UCSD-AML1 (cell line): Measurements from ENCODE around the gene TBXAS1.

Source experiments
- DNase-seq: peaks from one replicate; lab custom pipeline; 2025; ENCODE audit not compliant: unreplicated experiment; lab: John Stamatoyannopoulos, UW

TBXAS1 gene

GRCh38 chr7:140039896-140040295 is 210.8 kb downstream of the TBXAS1 start:
- DNase-seq: no peak

GRCh38 chr7:140041659-140042385 is 212.8 kb downstream of the TBXAS1 start:
- no peak for DNase-seq

GRCh38 chr7:140042386-140042670 is 213.3 kb downstream of the TBXAS1 start:
- no peak for DNase-seq

GRCh38 chr7:140044251-140044650 is 215.2 kb downstream of the TBXAS1 start:
- DNase-seq: no peak

- DNase-seq: no peak
Observed at GRCh38 chr7:140045697-140046096, 216.6 kb downstream of the TBXAS1 start.

- no peak for DNase-seq
Observed at GRCh38 chr7:140047197-140047596, 218.1 kb downstream of the TBXAS1 start.

- DNase-seq: no peak
Observed at GRCh38 chr7:140048138-140048537, 219.1 kb downstream of the TBXAS1 start.

GRCh38 chr7:140048989-140049338 is 219.9 kb downstream of the TBXAS1 start:
- no peak for DNase-seq

- no peak for DNase-seq
Observed at GRCh38 chr7:140049339-140050024, 220.4 kb downstream of the TBXAS1 start.

GRCh38 chr7:140050100-140050499 is 221.0 kb downstream of the TBXAS1 start:
- DNase-seq: no peak

GRCh38 chr7:140051820-140052219 is 222.8 kb downstream of the TBXAS1 start:
- no peak for DNase-seq

GRCh38 chr7:140053812-140054539 is 224.9 kb downstream of the TBXAS1 start:
- DNase-seq: no peak

GRCh38 chr7:140054751-140055150 is 225.7 kb downstream of the TBXAS1 start:
- no peak for DNase-seq

GRCh38 chr7:140055833-140056232 is 226.8 kb downstream of the TBXAS1 start:
- DNase-seq: no peak

GRCh38 chr7:140056431-140057142 is 227.5 kb downstream of the TBXAS1 start:
- DNase-seq: no peak

- no peak for DNase-seq
Observed at GRCh38 chr7:140057143-140057535, 228.1 kb downstream of the TBXAS1 start.

GRCh38 chr7:140058517-140058916 is 229.5 kb downstream of the TBXAS1 start:
- no peak for DNase-seq

GRCh38 chr7:140059273-140060242 is 230.5 kb downstream of the TBXAS1 start:
- peak; percentile 8 for DNase-seq

- no peak for DNase-seq
Observed at GRCh38 chr7:140060243-140060630, 231.2 kb downstream of the TBXAS1 start.

- no peak for DNase-seq
Observed at GRCh38 chr7:140060788-140061606, 231.9 kb downstream of the TBXAS1 start.
